ENCODE results near the gene PHETA2. TPM values are rescaled to one million over a fixed set of nuclear protein-coding genes. Genes with fewer than 3 reads are reported as not detected.

Gene PHETA2
- polyA plus RNA-seq, 1 donor (not counting 4 experiments of a cell fraction or from before 2014, with no cell fraction given), result 0.80 TPM

GRCh38 chr22:42083119-42083518, 9.1 kb downstream of the PHETA2 start:
- dilution Hi-C loops (cut with MboI; ENCODE audit: extremely low pct_ligation_motif_present, low sequenced_read_pairs), result no loop called here
- no peak overlapping the region for H2AFZ ChIP-seq (ENCODE audit: control insufficient read depth, low read length)
- H3K4me1 ChIP-seq (ENCODE audit: control insufficient read depth, extremely low read depth, insufficient read depth, low read length), result peaks cover 20% of the 10 kb centered on the region
- no peaks in the 10 kb centered on the region for H3K9me3 ChIP-seq (ENCODE audit: control insufficient read depth, low read depth, low read length)
- peaks cover 4 to 18% of the 10 kb centered on the region in 2 experiments for H3K36me3 ChIP-seq (ENCODE audit: control insufficient read depth in 2 of 2, extremely low read depth in 1 of 2, insufficient read depth in 2 of 2, low read length in 2 of 2)
- no peak for TF ChIP-seq EZH2 (IDR thresholded peaks at IDR 0.05; ENCODE audit: low read length)
- no peak for TF ChIP-seq CTCF (optimal IDR thresholded peaks at IDR 0.05 in 1 of 3, IDR thresholded peaks at IDR 0.05 in 1 of 3, conservative IDR thresholded peaks at IDR 0.05 in 1 of 3; ENCODE audit: extremely low read depth in 1 of 3, insufficient read depth in 2 of 3, low read length in 3 of 3)
- no peak overlapping the region for H3K27ac ChIP-seq (ENCODE audit: control insufficient read depth, insufficient read depth, low read length)
- peaks cover 2% of the 10 kb centered on the region for H3K79me2 ChIP-seq (ENCODE audit: control insufficient read depth, insufficient read depth, low read length)
- DNase-seq (ENCODE audit: low read depth, low spot score), result no peak
- H3K9me1 ChIP-seq (ENCODE audit: control insufficient read depth, extremely low read depth, insufficient read depth, low read length), result no peaks in the 10 kb centered on the region
- no peak for FAIRE-seq
- no peaks in the 10 kb centered on the region for H3K27me3 ChIP-seq (ENCODE audit: control insufficient read depth, extremely low read depth, insufficient read depth, low read length)
- H3K9ac ChIP-seq (ENCODE audit: control insufficient read depth, extremely low read depth, insufficient read depth, low read length), result no peak overlapping the region
- H4K20me1 ChIP-seq (ENCODE audit: control insufficient read depth, extremely low read depth, insufficient read depth, low read length), result peaks cover 2% of the 10 kb centered on the region
- no peak overlapping the region for H3K4me2 ChIP-seq (ENCODE audit: control insufficient read depth, extremely low read depth, insufficient read depth, low read depth, low read length)
- no peak overlapping the region for H3K4me3 ChIP-seq (ENCODE audit: control insufficient read depth in 2 of 3, extremely low read depth in 1 of 3, insufficient read depth in 2 of 3, low read depth in 1 of 3, low read length in 3 of 3)

- H3K27ac ChIP-seq (ENCODE audit: control insufficient read depth, insufficient read depth, low read length), result no peak overlapping the region
- no peak overlapping the region for H3K4me3 ChIP-seq (ENCODE audit: control insufficient read depth in 2 of 3, extremely low read depth in 1 of 3, insufficient read depth in 2 of 3, low read depth in 1 of 3, low read length in 3 of 3)
- no peak overlapping the region for H2AFZ ChIP-seq (ENCODE audit: control insufficient read depth, low read length)
- no peaks in the 10 kb centered on the region for H3K9me3 ChIP-seq (ENCODE audit: control insufficient read depth, low read depth, low read length)
- no peak overlapping the region for H3K9ac ChIP-seq (ENCODE audit: control insufficient read depth, extremely low read depth, insufficient read depth, low read length)
- no peak overlapping the region for H3K4me2 ChIP-seq (ENCODE audit: control insufficient read depth, extremely low read depth, insufficient read depth, low read depth, low read length)
- no peaks in the 10 kb centered on the region for H3K9me1 ChIP-seq (ENCODE audit: control insufficient read depth, extremely low read depth, insufficient read depth, low read length)
- H4K20me1 ChIP-seq (ENCODE audit: control insufficient read depth, extremely low read depth, insufficient read depth, low read length), result peaks cover 2% of the 10 kb centered on the region
- FAIRE-seq (no peak), DNase-seq (ENCODE audit: low read depth, low spot score) (no peak)
- H3K79me2 ChIP-seq (ENCODE audit: control insufficient read depth, insufficient read depth, low read length), result peaks cover 14% of the 10 kb centered on the region
- TF ChIP-seq CTCF (optimal IDR thresholded peaks at IDR 0.05 in 1 of 3, IDR thresholded peaks at IDR 0.05 in 1 of 3, conservative IDR thresholded peaks at IDR 0.05 in 1 of 3; ENCODE audit: extremely low read depth in 1 of 3, insufficient read depth in 2 of 3, low read length in 3 of 3) (no peak), EZH2 (IDR thresholded peaks at IDR 0.05; ENCODE audit: low read length) (no peak)
- dilution Hi-C loops (cut with MboI; ENCODE audit: extremely low pct_ligation_motif_present, low sequenced_read_pairs), result no loop called here
- H3K27me3 ChIP-seq (ENCODE audit: control insufficient read depth, extremely low read depth, insufficient read depth, low read length), result no peaks in the 10 kb centered on the region
- peaks cover 12% of the 10 kb centered on the region for H3K4me1 ChIP-seq (ENCODE audit: control insufficient read depth, extremely low read depth, insufficient read depth, low read length)
- H3K36me3 ChIP-seq (ENCODE audit: control insufficient read depth in 2 of 2, extremely low read depth in 1 of 2, insufficient read depth in 2 of 2, low read length in 2 of 2), result peaks cover 6 to 18% of the 10 kb centered on the region in 2 experiments
Measured at GRCh38 chr22:42084874-42085273, 10.8 kb downstream of the PHETA2 start.
